DND-41 (cell line): ENCODE data around the gene CEP63.

Source experiments
- ATAC-seq: fragments of 200-7000 bp; cut with Tn5 transposase; 3 replicates; pipeline ENCODE4 v1.9.1; 2021; ENCODE audit warnings: low read depth; ENCODE audit not compliant: insufficient read depth
- DNase-seq: peaks from one replicate; pipeline ENCODE4 v3.0.0-alpha.2; 2020
- H2AFZ ChIP-seq: 2 replicates; pipeline ENCODE4 v1.6.0; 2012; ENCODE audit warnings: low read depth, low read length
- H3K27ac ChIP-seq: 2 replicates; pipeline ENCODE4 v1.5.1; 2012; ENCODE audit warnings: low read length, inconsistent platforms
- H3K27me3 ChIP-seq: fragments of 200-600 bp; sonication (generic); 2 replicates; pipeline ENCODE4 v1.6.0; 2012; ENCODE audit warnings: low read length, mild to moderate bottlenecking, inconsistent platforms; ENCODE audit not compliant: insufficient read depth, poor library complexity
- H3K36me3 ChIP-seq: 2 replicates; pipeline ENCODE4 v1.5.1; 2012; ENCODE audit warnings: low read length, inconsistent platforms; ENCODE audit not compliant: insufficient read depth
- H3K4me1 ChIP-seq: 2 replicates; pipeline ENCODE4 v1.5.1; 2012; ENCODE audit warnings: mild to moderate bottlenecking, low read length; ENCODE audit not compliant: insufficient read depth
- H3K4me2 ChIP-seq: 2 replicates; pipeline ENCODE4 v1.6.0; 2012; ENCODE audit warnings: mild to moderate bottlenecking, moderate library complexity, low read length, inconsistent platforms; ENCODE audit not compliant: insufficient read depth
- H3K4me3 ChIP-seq, 2 experiments: fragments of 200-600 bp in 1 of 2; shearing (Covaris generic) in 1 of 2; 2 replicates each; pipeline ENCODE4 v1.5.1; 2012 to 2016; ENCODE audit warnings: inconsistent platforms in 2 of 2, low read length in 2 of 2, mild to moderate bottlenecking in 2 of 2, low read depth in 1 of 2, moderate library complexity in 1 of 2
- H3K79me2 ChIP-seq: 2 replicates; pipeline ENCODE4 v1.6.0; 2012; ENCODE audit warnings: low read length, inconsistent platforms; ENCODE audit not compliant: insufficient read depth
- H3K9ac ChIP-seq: 2 replicates; pipeline ENCODE4 v1.6.0; 2012; ENCODE audit warnings: low read depth, mild to moderate bottlenecking, inconsistent platforms, low read length, moderate library complexity
- H3K9me3 ChIP-seq: 2 replicates; pipeline ENCODE4 v1.5.1; 2012; ENCODE audit warnings: low read length, moderate library complexity, mild to moderate bottlenecking, inconsistent platforms; ENCODE audit not compliant: insufficient read depth, severe bottlenecking
- H4K20me1 ChIP-seq: 2 replicates; pipeline ENCODE4 v1.6.0; 2012; ENCODE audit warnings: low read length; ENCODE audit not compliant: insufficient read depth
- EZH2 ChIP-seq: IDR thresholded peaks from 3 replicates; pipeline ENCODE4 v1.6.1; 2012; ENCODE audit warnings: borderline replicate concordance, low read depth, mild to moderate bottlenecking, moderate library complexity, low read length, inconsistent platforms; ENCODE audit not compliant: severe bottlenecking
- TF ChIP-seq, protein P1 (sequence below): IDR thresholded peaks from 2 replicates; pipeline ENCODE4 v1.5.1; 2012; ENCODE audit warnings: borderline replicate concordance, low read length, moderate library complexity, mild to moderate bottlenecking; ENCODE audit not compliant: poor library complexity, severe bottlenecking; ENCODE audit errors: extremely low read depth

CEP63 gene

GRCh38 chr3:134477002-134477401 lies 8.9 kb upstream of the CEP63 start:
- Histone ChIP-seq H3K4me3 (no peak overlapping the region), H4K20me1 (no peaks in the 10 kb centered on the region), H3K27me3 (no peaks in the 10 kb centered on the region), H3K9ac (no peak overlapping the region), H3K9me3 (no peaks in the 10 kb centered on the region), H2AFZ (no peak overlapping the region), H3K36me3 (peaks cover 58% of the 10 kb centered on the region), H3K4me1 (no peaks in the 10 kb centered on the region), H3K79me2 (no peaks in the 10 kb centered on the region), H3K4me2 (no peak overlapping the region), H3K27ac (no peak overlapping the region)
- TF ChIP-seq EZH2, result no peak
- TF ChIP-seq, protein P1, sequence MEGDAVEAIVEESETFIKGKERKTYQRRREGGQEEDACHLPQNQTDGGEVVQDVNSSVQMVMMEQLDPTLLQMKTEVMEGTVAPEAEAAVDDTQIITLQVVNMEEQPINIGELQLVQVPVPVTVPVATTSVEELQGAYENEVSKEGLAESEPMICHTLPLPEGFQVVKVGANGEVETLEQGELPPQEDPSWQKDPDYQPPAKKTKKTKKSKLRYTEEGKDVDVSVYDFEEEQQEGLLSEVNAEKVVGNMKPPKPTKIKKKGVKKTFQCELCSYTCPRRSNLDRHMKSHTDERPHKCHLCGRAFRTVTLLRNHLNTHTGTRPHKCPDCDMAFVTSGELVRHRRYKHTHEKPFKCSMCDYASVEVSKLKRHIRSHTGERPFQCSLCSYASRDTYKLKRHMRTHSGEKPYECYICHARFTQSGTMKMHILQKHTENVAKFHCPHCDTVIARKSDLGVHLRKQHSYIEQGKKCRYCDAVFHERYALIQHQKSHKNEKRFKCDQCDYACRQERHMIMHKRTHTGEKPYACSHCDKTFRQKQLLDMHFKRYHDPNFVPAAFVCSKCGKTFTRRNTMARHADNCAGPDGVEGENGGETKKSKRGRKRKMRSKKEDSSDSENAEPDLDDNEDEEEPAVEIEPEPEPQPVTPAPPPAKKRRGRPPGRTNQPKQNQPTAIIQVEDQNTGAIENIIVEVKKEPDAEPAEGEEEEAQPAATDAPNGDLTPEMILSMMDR, result no peak
- DNase-seq (no peak), ATAC-seq (no peak)

- Histone ChIP-seq H4K20me1 (no peaks in the 10 kb centered on the region), H3K9me3 (no peaks in the 10 kb centered on the region), H3K9ac (no peak overlapping the region), H2AFZ (no peak overlapping the region), H3K27me3 (no peaks in the 10 kb centered on the region), H3K36me3 (peaks cover 67% of the 10 kb centered on the region), H3K4me1 (peaks cover 4% of the 10 kb centered on the region; the same call in 1 of the 2 replicates), H3K4me3 (no peak overlapping the region), H3K4me2 (no peak overlapping the region), H3K27ac (no peak overlapping the region), H3K79me2 (peaks cover 4% of the 10 kb centered on the region)
- ATAC-seq (no peak), DNase-seq (no peak)
- TF ChIP-seq EZH2, result no peak
- TF ChIP-seq, protein P1, result no peak
Observed at GRCh38 chr3:134477938-134478337, 7.9 kb upstream of the CEP63 start.

GRCh38 chr3:134480546-134480945 lies 5.3 kb upstream of the CEP63 start:
- ATAC-seq, result no peak
- H3K4me3 ChIP-seq, result no peak overlapping the region
- peaks cover 22% of the 10 kb centered on the region for H3K4me1 ChIP-seq
- H3K27ac ChIP-seq, result no peak overlapping the region
- no peaks in the 10 kb centered on the region for H4K20me1 ChIP-seq
- H2AFZ ChIP-seq, result no peak overlapping the region
- no peak for DNase-seq
- H3K9ac ChIP-seq, result no peak overlapping the region
- H3K36me3 ChIP-seq, result peaks cover 77% of the 10 kb centered on the region
- H3K79me2 ChIP-seq, result peaks cover 29% of the 10 kb centered on the region
- no peak overlapping the region for H3K4me2 ChIP-seq
- no peaks in the 10 kb centered on the region for H3K27me3 ChIP-seq
- TF ChIP-seq, protein P1, result no peak
- no peak for TF ChIP-seq EZH2
- no peaks in the 10 kb centered on the region for H3K9me3 ChIP-seq

DNA sequence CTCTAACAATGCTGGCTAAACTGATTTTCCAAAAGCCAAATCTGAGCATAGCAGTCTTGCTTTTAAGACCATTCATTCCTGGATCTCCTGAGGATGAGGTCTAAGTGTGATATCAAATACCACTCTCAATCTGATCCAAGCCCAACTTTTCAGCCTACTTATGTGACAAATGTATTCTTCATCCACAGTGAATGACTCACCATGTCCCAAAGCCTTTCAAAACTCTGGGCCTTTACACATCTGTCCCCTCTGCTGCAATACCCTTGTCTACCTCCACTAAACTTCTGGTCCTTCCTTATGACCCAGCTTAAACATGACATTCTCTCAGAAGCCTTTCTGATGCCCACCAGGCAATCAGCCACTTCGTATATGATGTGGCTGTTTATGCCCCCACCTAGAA lies 4.7 kb upstream of the CEP63 start:
- Histone ChIP-seq H3K9ac (no peak overlapping the region), H3K27ac (no peak overlapping the region), H3K9me3 (no peaks in the 10 kb centered on the region), H3K4me1 (peaks cover 22% of the 10 kb centered on the region), H3K4me3 (no peak overlapping the region), H2AFZ (no peak overlapping the region), H4K20me1 (no peaks in the 10 kb centered on the region), H3K4me2 (no peak overlapping the region), H3K36me3 (peaks cover 75% of the 10 kb centered on the region), H3K79me2 (peaks cover 31% of the 10 kb centered on the region), H3K27me3 (no peaks in the 10 kb centered on the region)
- ATAC-seq (no peak), DNase-seq (no peak)
- no peak for TF ChIP-seq EZH2
